Measurements from ENCODE around the gene APOL6. TPM values are rescaled to one million over a fixed set of nuclear protein-coding genes. Genes with fewer than 3 reads are reported as not detected.

Gene APOL6
- total RNA-seq, 4 donors from 2014 or later: 5.3 to 19.8 (median 13.0) TPM

- no peak for TF ChIP-seq POLR2A (IDR thresholded peaks at IDR 0.05)
- TF ChIP-seq, protein P1, sequence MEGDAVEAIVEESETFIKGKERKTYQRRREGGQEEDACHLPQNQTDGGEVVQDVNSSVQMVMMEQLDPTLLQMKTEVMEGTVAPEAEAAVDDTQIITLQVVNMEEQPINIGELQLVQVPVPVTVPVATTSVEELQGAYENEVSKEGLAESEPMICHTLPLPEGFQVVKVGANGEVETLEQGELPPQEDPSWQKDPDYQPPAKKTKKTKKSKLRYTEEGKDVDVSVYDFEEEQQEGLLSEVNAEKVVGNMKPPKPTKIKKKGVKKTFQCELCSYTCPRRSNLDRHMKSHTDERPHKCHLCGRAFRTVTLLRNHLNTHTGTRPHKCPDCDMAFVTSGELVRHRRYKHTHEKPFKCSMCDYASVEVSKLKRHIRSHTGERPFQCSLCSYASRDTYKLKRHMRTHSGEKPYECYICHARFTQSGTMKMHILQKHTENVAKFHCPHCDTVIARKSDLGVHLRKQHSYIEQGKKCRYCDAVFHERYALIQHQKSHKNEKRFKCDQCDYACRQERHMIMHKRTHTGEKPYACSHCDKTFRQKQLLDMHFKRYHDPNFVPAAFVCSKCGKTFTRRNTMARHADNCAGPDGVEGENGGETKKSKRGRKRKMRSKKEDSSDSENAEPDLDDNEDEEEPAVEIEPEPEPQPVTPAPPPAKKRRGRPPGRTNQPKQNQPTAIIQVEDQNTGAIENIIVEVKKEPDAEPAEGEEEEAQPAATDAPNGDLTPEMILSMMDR (IDR thresholded peaks at IDR 0.05): no peak
These were observed 36.0 kb downstream of the APOL6 start for GRCh38 chr22:35684270-35684700.

GRCh38 chr22:35684732-35685131 is 36.5 kb downstream of the APOL6 start:
- TF ChIP-seq, protein P1 (IDR thresholded peaks at IDR 0.05): no peak
- no peak for TF ChIP-seq POLR2A (IDR thresholded peaks at IDR 0.05)
- H3K4me3 ChIP-seq: no peak overlapping the region
- no peaks in the 10 kb centered on the region for H3K9me3 ChIP-seq
- no peaks in the 10 kb centered on the region for H3K36me3 ChIP-seq
- no peak for DNase-seq
- no peaks in the 10 kb centered on the region for H3K27me3 ChIP-seq
- no peaks in the 10 kb centered on the region for H3K4me1 ChIP-seq
- intact Hi-C loops (cut with DNase I; ENCODE audit: low total_unique reads): no loop called here
- H3K27ac ChIP-seq: no peak overlapping the region

More at GRCh38 chr22:35684270-35684700, 36.0 kb downstream of the APOL6 start:
- H3K27me3 ChIP-seq: no peaks in the 10 kb centered on the region
- DNase-seq: peak in 1 of 2 donors; percentile 32
- no peaks in the 10 kb centered on the region for H3K9me3 ChIP-seq
- H3K27ac ChIP-seq: no peak overlapping the region
- intact Hi-C loops (cut with DNase I; ENCODE audit: low total_unique reads): no loop called here
- no peaks in the 10 kb centered on the region for H3K36me3 ChIP-seq
- no peak overlapping the region for H3K4me3 ChIP-seq
- H3K4me1 ChIP-seq: no peaks in the 10 kb centered on the region

DNA sequence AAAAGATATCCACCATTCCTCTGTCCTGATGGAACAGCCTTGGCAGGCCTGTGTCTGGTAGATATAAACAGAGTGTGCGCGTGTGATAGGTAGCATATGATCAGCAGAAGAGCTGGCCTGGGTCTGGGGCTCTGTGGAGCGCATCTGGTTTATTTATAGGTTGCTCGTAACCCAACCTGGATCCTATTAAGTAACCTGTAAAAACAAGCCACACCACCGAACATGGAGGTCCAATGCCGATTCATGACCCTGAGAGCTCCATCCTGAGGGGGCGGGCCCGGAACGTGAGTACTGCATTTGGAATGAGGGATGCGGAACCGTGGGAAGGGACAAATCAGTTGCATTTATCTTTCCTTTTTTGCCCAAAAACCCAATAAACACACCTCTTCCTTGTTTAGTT is 37.5 kb downstream of the APOL6 start:
- TF ChIP-seq, protein P1 (IDR thresholded peaks at IDR 0.05): no peak
- no peak for TF ChIP-seq POLR2A (IDR thresholded peaks at IDR 0.05)
- intact Hi-C loops (cut with DNase I; ENCODE audit: low total_unique reads): no loop called here

GRCh38 chr22:35686298-35686697 is 38.1 kb downstream of the APOL6 start:
- Histone ChIP-seq H3K27ac (no peak overlapping the region), H3K9me3 (no peaks in the 10 kb centered on the region), H3K27me3 (no peaks in the 10 kb centered on the region), H3K4me1 (no peaks in the 10 kb centered on the region), H3K4me3 (no peak overlapping the region), H3K36me3 (no peaks in the 10 kb centered on the region)
- TF ChIP-seq, protein P1 (IDR thresholded peaks at IDR 0.05): no peak
- no peak for TF ChIP-seq POLR2A (IDR thresholded peaks at IDR 0.05)
- no peak for DNase-seq
- intact Hi-C loops (cut with DNase I; ENCODE audit: low total_unique reads): no loop called here

More for the DNA sequence above, 37.5 kb downstream of the APOL6 start:
- Histone ChIP-seq H3K27ac (no peak overlapping the region), H3K4me3 (no peak overlapping the region), H3K27me3 (no peaks in the 10 kb centered on the region), H3K9me3 (no peaks in the 10 kb centered on the region), H3K36me3 (no peaks in the 10 kb centered on the region), H3K4me1 (no peaks in the 10 kb centered on the region)
- no peak for DNase-seq

- no peaks in the 10 kb centered on the region for H3K9me3 ChIP-seq
- no peak overlapping the region for H3K4me3 ChIP-seq
- intact Hi-C loops (cut with DNase I; ENCODE audit: low total_unique reads): no loop called here
- H3K36me3 ChIP-seq: no peaks in the 10 kb centered on the region
- H3K4me1 ChIP-seq: no peaks in the 10 kb centered on the region
- no peaks in the 10 kb centered on the region for H3K27me3 ChIP-seq
- TF ChIP-seq POLR2A (IDR thresholded peaks at IDR 0.05): no peak
- TF ChIP-seq, protein P1 (IDR thresholded peaks at IDR 0.05): no peak
- no peak overlapping the region for H3K27ac ChIP-seq
- no peak for DNase-seq
These were observed 39.2 kb downstream of the APOL6 start for GRCh38 chr22:35687461-35687860.

All from uterus (tissue), 4 donors.